Measurements from ENCODE around the gene DES. TPM values are rescaled to one million over a fixed set of nuclear protein-coding genes. Genes with fewer than 3 reads are reported as not detected.

DES gene
- total and polyA plus RNA-seq, 2 experiments from 2014 or later = 1.3 to 2.0 TPM

DNA sequence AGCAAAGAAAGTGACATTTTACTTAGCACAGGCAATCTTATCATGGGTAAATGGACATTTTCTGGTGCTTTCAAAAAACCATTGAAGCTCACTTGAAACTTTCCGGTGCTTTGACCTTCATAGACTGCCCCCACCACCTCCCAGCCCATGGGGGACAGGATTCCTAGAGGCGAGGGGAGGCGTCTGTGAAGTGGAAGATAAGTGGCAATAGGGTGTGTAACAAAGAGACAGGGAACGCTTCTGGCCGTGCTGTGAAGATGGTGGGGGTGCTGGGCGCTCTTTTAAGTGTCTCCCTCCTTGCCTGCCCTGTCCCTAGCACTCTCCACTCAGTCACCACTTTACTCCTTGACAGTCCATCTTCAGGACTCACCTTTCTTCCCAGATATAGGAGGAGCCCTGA lies 57.1 kb downstream of the DES start:
- Histone ChIP-seq H3K27ac (ENCODE audit: low read depth) (no peak overlapping the region), H3K27me3 (ENCODE audit: insufficient read depth) (no peaks in the 10 kb centered on the region), H2AFZ (no peak overlapping the region), H3K4me1 (ENCODE audit: insufficient read depth) (peaks cover 11% of the 10 kb centered on the region; the same call in 1 of the 2 replicates), H4K20me1 (replicated peaks; ENCODE audit: insufficient read depth) (no peaks in the 10 kb centered on the region), H3F3A (replicated peaks; ENCODE audit: low read depth) (no peaks in the 10 kb centered on the region; the same call in 1 of the 2 replicates), H3K9me2 (ENCODE audit: insufficient read depth) (no peaks in the 10 kb centered on the region), H3K4me3 (no peak overlapping the region), H3K79me2 (replicated peaks; ENCODE audit: insufficient read depth) (no peaks in the 10 kb centered on the region), H3K4me2 (no peak overlapping the region), H3K36me3 (ENCODE audit: insufficient read depth) (no peaks in the 10 kb centered on the region)
- H3K4me3 Mint-ChIP-seq = no peak overlapping the region; the same call in 2 of the 3 replicates
- no peak overlapping the region for H3K27ac Mint-ChIP-seq
- no peaks in the 10 kb centered on the region; the same call in 2 of the 3 replicates for H3K9me3 Mint-ChIP-seq
- H3K27me3 Mint-ChIP-seq (ENCODE audit: insufficient read depth, low read depth, poor library complexity) = peaks cover 21% of the 10 kb centered on the region
- TF ChIP-seq CREB1 (CRISPR knock-in tag; IDR thresholded peaks at IDR 0.05; ENCODE audit: low read depth) = no peak
- TF ChIP-seq, protein P1, sequence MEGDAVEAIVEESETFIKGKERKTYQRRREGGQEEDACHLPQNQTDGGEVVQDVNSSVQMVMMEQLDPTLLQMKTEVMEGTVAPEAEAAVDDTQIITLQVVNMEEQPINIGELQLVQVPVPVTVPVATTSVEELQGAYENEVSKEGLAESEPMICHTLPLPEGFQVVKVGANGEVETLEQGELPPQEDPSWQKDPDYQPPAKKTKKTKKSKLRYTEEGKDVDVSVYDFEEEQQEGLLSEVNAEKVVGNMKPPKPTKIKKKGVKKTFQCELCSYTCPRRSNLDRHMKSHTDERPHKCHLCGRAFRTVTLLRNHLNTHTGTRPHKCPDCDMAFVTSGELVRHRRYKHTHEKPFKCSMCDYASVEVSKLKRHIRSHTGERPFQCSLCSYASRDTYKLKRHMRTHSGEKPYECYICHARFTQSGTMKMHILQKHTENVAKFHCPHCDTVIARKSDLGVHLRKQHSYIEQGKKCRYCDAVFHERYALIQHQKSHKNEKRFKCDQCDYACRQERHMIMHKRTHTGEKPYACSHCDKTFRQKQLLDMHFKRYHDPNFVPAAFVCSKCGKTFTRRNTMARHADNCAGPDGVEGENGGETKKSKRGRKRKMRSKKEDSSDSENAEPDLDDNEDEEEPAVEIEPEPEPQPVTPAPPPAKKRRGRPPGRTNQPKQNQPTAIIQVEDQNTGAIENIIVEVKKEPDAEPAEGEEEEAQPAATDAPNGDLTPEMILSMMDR (conservative IDR thresholded peaks at IDR 0.05; ENCODE audit: low read depth in 2 of 2) = no peak
- TF ChIP-seq POLR2AphosphoS5 (IDR thresholded peaks at IDR 0.05; ENCODE audit: low read depth) = no peak
- TF ChIP-seq STAT1 (IDR thresholded peaks at IDR 0.05; ENCODE audit: unreplicated experiment) = no peak
- TF ChIP-seq EZH2phosphoT487 (IDR thresholded peaks at IDR 0.05; ENCODE audit: unreplicated experiment) = no peak
- TF ChIP-seq ZNF331 (CRISPR knock-in tag; IDR thresholded peaks at IDR 0.05; ENCODE audit: low read depth) = no peak
- H3K36me3 Mint-ChIP-seq (ENCODE audit: low read depth) = peaks cover 3% of the 10 kb centered on the region; the same call in 1 of the 3 replicates
- no peak for DNase-seq (ENCODE audit: low spot score)
- no peak for ATAC-seq
- H3K4me1 Mint-ChIP-seq = peaks cover 25% of the 10 kb centered on the region

DNA sequence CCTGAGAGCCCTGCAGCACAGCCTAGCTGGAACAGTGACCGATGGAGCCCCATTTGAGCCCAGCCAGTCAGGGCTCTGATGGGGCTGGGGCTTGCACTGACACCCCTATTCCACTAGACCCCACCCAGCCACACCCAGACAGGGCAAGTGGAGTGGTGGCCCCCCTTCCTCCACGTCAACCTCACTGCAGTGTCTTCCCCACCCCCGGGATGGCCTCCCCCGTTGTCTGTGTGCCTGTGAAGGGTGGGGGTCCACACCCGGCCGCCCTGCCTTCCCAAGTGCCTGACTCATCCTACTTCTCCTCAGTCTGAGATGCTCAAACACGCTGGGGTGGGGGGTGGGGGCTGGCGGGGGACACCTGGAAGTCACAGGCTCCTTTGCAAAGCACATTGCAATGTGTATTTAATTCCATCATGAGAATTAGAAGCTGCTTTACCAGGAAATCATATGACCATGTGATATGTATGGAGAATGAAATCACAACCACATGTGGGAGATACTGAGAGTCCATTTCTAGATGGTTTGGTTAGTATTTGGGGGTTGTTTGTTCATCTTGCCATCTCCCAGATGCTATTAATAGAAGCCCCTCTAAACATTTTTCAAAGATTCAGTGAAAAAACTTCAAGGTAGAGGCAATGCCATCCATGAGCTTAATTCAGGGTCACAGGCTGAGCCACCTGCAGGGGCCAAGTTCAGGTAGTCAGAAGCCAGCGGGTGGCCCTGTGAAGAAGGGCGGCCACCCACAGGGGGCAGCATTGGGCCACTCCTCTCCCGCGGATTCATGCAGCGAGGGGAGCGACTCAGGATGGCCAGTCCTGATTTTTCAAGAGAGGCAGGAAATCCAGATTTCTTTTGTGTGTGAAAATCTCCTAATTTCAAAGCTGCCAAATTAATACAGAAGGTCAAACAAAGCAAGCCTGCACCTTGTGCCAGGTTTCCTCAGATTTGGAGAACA lies 57.8 kb downstream of the DES start:
- Histone ChIP-seq H3K4me1 (ENCODE audit: insufficient read depth) (peaks cover 11% of the 10 kb centered on the region; the same call in 1 of the 2 replicates), H3K79me2 (replicated peaks; ENCODE audit: insufficient read depth) (no peaks in the 10 kb centered on the region), H3K9me2 (ENCODE audit: insufficient read depth) (no peaks in the 10 kb centered on the region), H4K20me1 (replicated peaks; ENCODE audit: insufficient read depth) (no peaks in the 10 kb centered on the region), H3K4me2 (peak overlapping the region; percentile 78), H2AFZ (no peak overlapping the region), H3K36me3 (ENCODE audit: insufficient read depth) (no peaks in the 10 kb centered on the region), H3K4me3 (peak overlapping the region; percentile 51), H3K27me3 (ENCODE audit: insufficient read depth) (no peaks in the 10 kb centered on the region), H3F3A (replicated peaks; ENCODE audit: low read depth) (no peaks in the 10 kb centered on the region; the same call in 1 of the 2 replicates), H3K27ac (ENCODE audit: low read depth) (no peak overlapping the region)
- no peaks in the 10 kb centered on the region; the same call in 2 of the 3 replicates for H3K9me3 Mint-ChIP-seq
- H3K27me3 Mint-ChIP-seq (ENCODE audit: insufficient read depth, low read depth, poor library complexity) = peaks cover 19% of the 10 kb centered on the region
- DNase-seq (ENCODE audit: low spot score) (peak; percentile 90), ATAC-seq (peak; percentile 64)
- H3K36me3 Mint-ChIP-seq (ENCODE audit: low read depth) = peaks cover 3% of the 10 kb centered on the region; the same call in 1 of the 3 replicates
- H3K27ac Mint-ChIP-seq = peak overlapping the region; percentile 91
- peaks cover 25% of the 10 kb centered on the region for H3K4me1 Mint-ChIP-seq
- H3K4me3 Mint-ChIP-seq = peak overlapping the region; percentile 73
- TF ChIP-seq, protein P2, sequence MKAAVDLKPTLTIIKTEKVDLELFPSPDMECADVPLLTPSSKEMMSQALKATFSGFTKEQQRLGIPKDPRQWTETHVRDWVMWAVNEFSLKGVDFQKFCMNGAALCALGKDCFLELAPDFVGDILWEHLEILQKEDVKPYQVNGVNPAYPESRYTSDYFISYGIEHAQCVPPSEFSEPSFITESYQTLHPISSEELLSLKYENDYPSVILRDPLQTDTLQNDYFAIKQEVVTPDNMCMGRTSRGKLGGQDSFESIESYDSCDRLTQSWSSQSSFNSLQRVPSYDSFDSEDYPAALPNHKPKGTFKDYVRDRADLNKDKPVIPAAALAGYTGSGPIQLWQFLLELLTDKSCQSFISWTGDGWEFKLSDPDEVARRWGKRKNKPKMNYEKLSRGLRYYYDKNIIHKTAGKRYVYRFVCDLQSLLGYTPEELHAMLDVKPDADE (IDR thresholded peaks at IDR 0.05) = no peak
- TF ChIP-seq REST (IDR thresholded peaks at IDR 0.05; ENCODE audit: unreplicated experiment) = no peak
